C4-2B (cell line): ENCODE results near the gene RNF144A.

ENCODE experiments used
- H3K27ac ChIP-seq: fragments of 450-650 bp; 2 replicates; pipeline ENCODE4 v1.5.1; 2017
- ZFX ChIP-seq: fragments of 450-650 bp; IDR thresholded peaks from 2 replicates; pipeline ENCODE4 v1.6.1; 2017
- TF ChIP-seq, protein P1 (sequence below): fragments of 450-650 bp; conservative IDR thresholded peaks from 2 replicates; pipeline ENCODE4 v1.5.1; 2017; ENCODE audit warnings: mild to moderate bottlenecking

Gene RNF144A

GRCh38 chr2:7004636-7005035 lies 87.4 kb downstream of the RNF144A start:
- TF ChIP-seq ZFX, result no peak
- TF ChIP-seq, protein P1, sequence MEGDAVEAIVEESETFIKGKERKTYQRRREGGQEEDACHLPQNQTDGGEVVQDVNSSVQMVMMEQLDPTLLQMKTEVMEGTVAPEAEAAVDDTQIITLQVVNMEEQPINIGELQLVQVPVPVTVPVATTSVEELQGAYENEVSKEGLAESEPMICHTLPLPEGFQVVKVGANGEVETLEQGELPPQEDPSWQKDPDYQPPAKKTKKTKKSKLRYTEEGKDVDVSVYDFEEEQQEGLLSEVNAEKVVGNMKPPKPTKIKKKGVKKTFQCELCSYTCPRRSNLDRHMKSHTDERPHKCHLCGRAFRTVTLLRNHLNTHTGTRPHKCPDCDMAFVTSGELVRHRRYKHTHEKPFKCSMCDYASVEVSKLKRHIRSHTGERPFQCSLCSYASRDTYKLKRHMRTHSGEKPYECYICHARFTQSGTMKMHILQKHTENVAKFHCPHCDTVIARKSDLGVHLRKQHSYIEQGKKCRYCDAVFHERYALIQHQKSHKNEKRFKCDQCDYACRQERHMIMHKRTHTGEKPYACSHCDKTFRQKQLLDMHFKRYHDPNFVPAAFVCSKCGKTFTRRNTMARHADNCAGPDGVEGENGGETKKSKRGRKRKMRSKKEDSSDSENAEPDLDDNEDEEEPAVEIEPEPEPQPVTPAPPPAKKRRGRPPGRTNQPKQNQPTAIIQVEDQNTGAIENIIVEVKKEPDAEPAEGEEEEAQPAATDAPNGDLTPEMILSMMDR, result no peak
- no peak overlapping the region for H3K27ac ChIP-seq

DNA sequence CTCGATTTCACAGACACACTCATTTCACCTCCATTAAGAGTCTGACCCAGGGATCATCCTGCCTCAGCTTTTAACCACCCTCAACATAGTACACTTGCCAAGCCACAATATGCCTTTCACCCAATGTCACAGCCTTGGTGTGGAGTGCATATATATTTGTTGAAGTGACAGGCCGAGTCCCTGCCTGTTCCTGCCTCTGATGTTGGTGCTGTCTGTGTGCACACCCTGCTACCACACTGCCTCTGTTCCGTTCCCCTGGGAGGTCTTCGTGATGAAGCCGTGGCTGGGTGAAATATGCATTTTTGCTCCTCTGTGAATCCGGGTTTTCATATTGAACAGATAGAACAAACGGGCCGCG lies 90.3 kb downstream of the RNF144A start:
- peak overlapping the region; percentile 80 for H3K27ac ChIP-seq
- TF ChIP-seq ZFX, result no peak
- TF ChIP-seq, protein P1, result no peak

DNA sequence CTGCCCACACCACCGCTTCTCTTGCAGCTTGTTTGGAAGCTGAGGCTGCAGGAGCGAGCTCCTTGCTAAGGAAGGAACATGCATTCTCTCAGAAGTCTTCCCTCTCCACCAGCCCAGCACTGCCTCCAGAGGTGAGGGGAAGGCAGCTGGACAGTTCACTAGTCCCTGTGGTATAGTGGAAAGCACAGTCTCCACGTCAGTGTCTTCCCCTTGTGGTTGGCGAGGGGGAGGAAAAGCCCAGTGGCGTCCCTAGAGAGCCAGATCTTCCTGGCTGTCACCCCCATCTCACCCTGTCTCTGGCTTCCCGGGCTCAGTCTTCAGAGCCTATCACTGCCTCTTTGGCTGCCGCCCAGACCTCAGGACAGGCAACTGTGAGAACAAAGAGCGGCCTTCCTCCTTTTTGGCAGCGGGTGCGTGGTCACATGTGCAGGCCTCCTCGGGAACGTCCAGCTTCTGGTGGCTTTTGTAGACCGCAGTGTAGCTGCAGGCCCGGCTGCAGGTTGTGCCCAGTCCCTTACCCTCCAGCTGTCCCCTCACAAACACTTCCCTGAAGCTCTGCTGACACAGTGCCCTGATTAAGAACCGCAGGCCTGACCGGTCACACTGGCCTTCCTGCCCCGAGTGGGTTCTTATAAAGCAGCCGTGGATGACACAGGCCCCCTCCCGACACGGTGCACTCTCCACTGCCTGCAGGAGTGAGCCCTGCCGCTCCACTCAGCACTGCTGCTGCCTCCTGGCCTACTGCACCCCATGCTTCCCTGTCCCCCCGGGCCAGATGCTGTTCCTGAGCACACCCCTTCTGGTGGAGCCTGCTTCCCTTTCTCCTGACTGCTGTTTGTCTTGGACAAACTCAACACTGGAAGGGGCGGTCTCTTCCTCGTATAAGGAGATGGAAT lies 90.9 kb downstream of the RNF144A start:
- peak overlapping the region; percentile 80 for H3K27ac ChIP-seq
- TF ChIP-seq, protein P1, result peak; percentile 41
- TF ChIP-seq ZFX, result no peak

DNA sequence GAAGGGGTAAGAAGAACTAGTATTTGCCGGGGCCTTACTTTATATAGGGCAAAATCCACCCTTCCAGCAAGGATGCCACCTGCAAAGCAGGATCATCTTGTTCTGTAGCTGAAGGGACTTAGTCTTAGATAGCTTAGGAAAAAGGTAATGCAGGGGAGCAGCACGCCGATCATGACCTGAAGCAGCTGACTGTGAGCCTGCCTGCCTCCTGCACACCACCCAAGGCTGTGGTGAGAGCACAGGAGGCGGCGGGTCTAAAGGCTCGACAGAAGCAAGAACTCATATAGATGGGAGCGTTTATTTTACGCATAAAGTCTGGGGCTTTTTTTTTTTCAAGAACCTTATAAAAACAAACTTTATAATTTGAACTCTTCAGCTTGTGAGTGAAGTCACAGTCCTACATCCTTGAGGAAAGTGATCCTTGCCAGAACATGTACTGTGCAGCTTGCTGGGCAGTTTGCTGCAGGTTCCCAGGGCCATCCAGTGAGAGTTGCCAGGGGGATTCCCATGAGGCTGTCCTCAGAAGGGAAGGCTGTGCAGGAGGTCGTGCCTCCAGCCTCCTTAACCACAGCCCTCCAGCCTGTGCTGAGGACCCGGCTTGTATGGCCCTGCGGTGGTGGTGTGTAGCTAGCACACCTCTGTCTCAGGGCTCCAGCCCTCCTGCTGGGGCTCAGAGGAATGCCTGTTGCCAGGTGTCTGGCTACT lies 92.1 kb downstream of the RNF144A start:
- H3K27ac ChIP-seq, result peak overlapping the region; percentile 80
- no peak for TF ChIP-seq ZFX
- TF ChIP-seq, protein P1, result no peak

- no peak overlapping the region for H3K27ac ChIP-seq
- TF ChIP-seq, protein P1, result no peak
- no peak for TF ChIP-seq ZFX
Measured at GRCh38 chr2:7010391-7011054, 93.3 kb downstream of the RNF144A start.

DNA sequence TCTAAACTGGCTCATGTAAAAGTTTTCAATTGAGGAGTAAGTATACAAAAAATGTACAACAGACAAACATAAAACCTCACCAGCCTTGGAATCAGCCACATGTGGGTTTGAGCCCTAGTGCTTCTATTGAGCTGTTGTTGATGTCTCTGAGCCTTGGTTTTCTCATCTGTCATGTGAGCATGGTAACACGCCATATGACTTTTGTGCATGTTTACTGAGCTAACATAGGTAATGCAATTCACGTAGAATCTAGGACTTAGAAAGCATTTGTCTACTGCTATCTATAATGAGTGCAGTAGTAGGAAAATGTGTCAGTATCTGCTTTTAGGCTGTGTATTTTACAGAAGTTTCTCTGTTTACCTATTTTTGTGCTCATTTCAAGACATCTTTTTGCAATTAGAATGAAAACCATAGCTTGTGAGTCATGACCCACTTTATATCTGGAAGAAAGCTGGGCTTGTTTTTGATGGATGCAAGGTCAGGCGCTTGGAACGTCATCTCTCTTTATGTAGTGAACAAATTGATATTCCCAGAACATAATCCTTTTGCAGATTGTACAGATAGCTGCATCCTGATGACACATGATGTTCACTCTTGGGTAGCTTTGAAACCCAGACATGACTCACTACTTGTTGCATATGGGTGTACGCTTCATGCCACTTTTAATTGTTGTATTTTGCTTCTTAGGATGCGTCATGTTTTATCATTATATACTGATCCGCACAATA lies 94.3 kb downstream of the RNF144A start:
- TF ChIP-seq ZFX, result no peak
- TF ChIP-seq, protein P1, result no peak
- no peak overlapping the region for H3K27ac ChIP-seq
